Psoas muscle (tissue), 8 donors: ENCODE results near the gene GLI3. TPM values are rescaled to one million over a fixed set of nuclear protein-coding genes. Genes with fewer than 3 reads are reported as not detected.

Experiments used
- ATAC-seq, 4 donors: fragments of 200-7000 bp; cut with Tn5 transposase; one replicate each; pipeline ENCODE4 v1.9.1; 2020; ENCODE audit warnings: moderate library complexity in 3 of 4, mild to moderate bottlenecking in 2 of 4
- DNase-seq, 2 donors: peaks; one replicate each; pipeline ENCODE4 v3.0.0-alpha.2; 2020
- H3K27ac ChIP-seq: fragments of 200-600 bp; one replicate; pipeline ENCODE4 v1.8.0; 2022
- H3K27me3 ChIP-seq, 3 donors: fragments of 200-600 bp in 1 of 3; one replicate each; pipeline versions ENCODE4 v1.6.1 to v1.8.0; 2013 to 2022; ENCODE audit warnings: low read length in 2 of 3, mild to moderate bottlenecking in 2 of 3, moderate library complexity in 1 of 3; ENCODE audit not compliant: insufficient read depth in 3 of 3
- H3K36me3 ChIP-seq, 2 donors: fragments of 200-600 bp in 1 of 2; one replicate each; pipeline versions ENCODE4 v1.6.1 to v1.8.0; 2013 to 2022; ENCODE audit warnings: low read depth in 1 of 2, mild to moderate bottlenecking in 1 of 2, moderate library complexity in 1 of 2; ENCODE audit not compliant: insufficient read depth in 1 of 2
- H3K4me1 ChIP-seq: fragments of 200-600 bp; one replicate; pipeline ENCODE4 v1.8.0; 2022
- H3K4me3 ChIP-seq: fragments of 200-600 bp; one replicate; pipeline ENCODE4 v1.8.0; 2022; ENCODE audit warnings: mild to moderate bottlenecking
- H3K9me3 ChIP-seq: fragments of 200-600 bp; one replicate; pipeline ENCODE4 v1.8.0; 2022
- CTCF ChIP-seq: fragments of 200-600 bp; IDR thresholded peaks from one replicate; pipeline ENCODE4 v1.8.0; 2022; ENCODE audit warnings: antibody characterized with exemption
- WGBS, 3 donors: extraction: QIAGEN DNeasy Blood & Tissue Kit; methylation state at CpG; one replicate each; pipeline versions ENCODE4 v1.1.6 to v1.1.7; 2013; 5-methylcytosine and 5-hydroxymethylcytosine counted together
- intact Hi-C, 2 donors: fragments of 100-400 bp; cut with DNase I; formaldehyde crosslinking; loops; one replicate each; pipeline versions ENCODE4 v1.11.0 to v1.14.2; 2022
- polyA plus RNA-seq, 3 donors: library from polyadenylated mRNA; stranded (reverse); fragments of 200-250 nt; gene quantifications; one replicate each; pipeline ENCODE4 v1.2.3, GENCODE V29; 2013
- total RNA-seq, 4 donors: library from RNA; stranded (reverse); fragmentation: NEBNext Ultra II Directional in 2 of 4; extraction: Animal tissue kit (Norgen Biotek cat#: 25700) in 2 of 4; gene quantifications; one replicate each; pipeline versions ENCODE4 v1.2.1 to v1.2.4, GENCODE V29; 2021 to 2023
- donor health status: healthy with polysubstance abuse.
- donor health status: DM: no; HTN: no; CAD: no; lungs with moderate emphysema.
- donor health status: Bipolar disorder and iron deficiency.
- donor health status: healthy.
- donor health status: DM: yes; HTN: yes; CAD: no.
- donor health status: DM: no; HTN: no; CAD: no.
- donor health status: DM: no; HTN: no; CAD: no.
- donor health status: DM: yes; HTN: yes; CAD: no.

The GLI3 gene
- total and polyA plus RNA-seq, 7 donors, result 0.24 to 4.9 (median 3.2) TPM

- intact Hi-C loops, result no loop called here
- Histone ChIP-seq H3K27ac (no peak overlapping the region), H3K36me3 (no peaks in the 10 kb centered on the region), H3K4me1 (no peaks in the 10 kb centered on the region), H3K9me3 (no peaks in the 10 kb centered on the region), H3K4me3 (no peak overlapping the region), H3K27me3 (no peaks in the 10 kb centered on the region)
- DNase-seq, result no peak
- ATAC-seq, result no peak
- WGBS, 3 donors, result 85 to 94% (median 87%) methylated on average over 5 of the region's 5 CpGs
- no peak for TF ChIP-seq CTCF
Observed at GRCh38 chr7:42274053-42274452, 37.0 kb upstream of the GLI3 start.

- WGBS, 3 donors, result 71 to 73% (median 72%) methylated on average over 3 of the region's 3 CpGs
- no peak overlapping the region for H3K4me3 ChIP-seq
- no peak overlapping the region for H3K27ac ChIP-seq
- H3K27me3 ChIP-seq, result no peaks in the 10 kb centered on the region
- H3K36me3 ChIP-seq, result no peaks in the 10 kb centered on the region
- no peak for TF ChIP-seq CTCF
- no peaks in the 10 kb centered on the region for H3K4me1 ChIP-seq
- ATAC-seq, result no peak
- intact Hi-C loops, result no loop called here
- DNase-seq, result no peak
- no peaks in the 10 kb centered on the region for H3K9me3 ChIP-seq
Observed at GRCh38 chr7:42272793-42273665, 36.0 kb upstream of the GLI3 start.

DNA sequence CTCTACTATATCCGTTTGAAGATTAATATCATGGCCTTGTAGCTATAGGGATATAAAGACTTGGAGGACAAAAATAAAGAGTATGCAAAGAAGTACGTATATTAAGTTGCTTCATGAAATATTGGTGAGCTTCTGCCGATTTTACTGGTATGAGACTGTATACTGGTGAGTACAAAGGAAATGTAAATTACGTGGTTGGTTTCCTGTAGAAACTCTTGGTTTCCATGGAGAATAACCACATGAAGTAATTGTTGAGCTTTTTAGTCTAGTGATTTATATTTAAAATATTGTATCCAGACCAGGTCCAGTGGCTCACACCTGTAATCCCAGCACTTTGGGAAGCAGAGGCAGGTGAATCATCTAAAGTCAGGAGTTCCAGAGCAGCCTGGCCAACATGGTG lies 32.2 kb upstream of the GLI3 start:
- Histone ChIP-seq H3K27me3 (no peaks in the 10 kb centered on the region), H3K27ac (no peak overlapping the region), H3K36me3 (no peaks in the 10 kb centered on the region), H3K4me1 (peaks cover under 1% of the 10 kb centered on the region), H3K4me3 (no peak overlapping the region), H3K9me3 (no peaks in the 10 kb centered on the region)
- WGBS, 3 donors, result 72 to 82% (median 74%) methylated on average over 4 of the region's 4 CpGs
- ATAC-seq (no peak), DNase-seq (no peak)
- intact Hi-C loops, result no loop called here
- TF ChIP-seq CTCF, result no peak

DNA sequence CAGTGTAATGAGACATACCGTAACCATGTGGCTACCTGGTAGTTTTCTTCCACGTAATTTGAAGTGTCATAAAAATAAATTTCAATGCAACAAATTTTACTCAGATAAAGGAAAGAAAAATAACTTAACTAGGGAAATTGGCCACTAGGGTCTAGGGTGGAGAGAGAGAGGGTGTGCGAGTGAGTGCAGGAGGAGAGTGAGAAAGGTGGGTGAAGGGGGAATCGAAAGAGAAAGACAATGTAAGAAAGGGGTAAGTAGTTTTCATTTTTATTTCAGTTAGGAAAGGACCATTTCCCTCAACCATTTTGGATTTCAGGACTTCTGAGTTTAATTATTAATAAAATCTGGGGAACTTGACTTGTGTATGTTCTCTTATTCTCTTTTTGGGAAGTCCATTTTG lies 27.7 kb upstream of the GLI3 start:
- Histone ChIP-seq H3K27me3 (no peaks in the 10 kb centered on the region), H3K4me3 (no peak overlapping the region), H3K36me3 (no peaks in the 10 kb centered on the region), H3K4me1 (peaks cover 14% of the 10 kb centered on the region), H3K9me3 (no peaks in the 10 kb centered on the region), H3K27ac (no peak overlapping the region)
- DNase-seq (no peak), ATAC-seq (no peak)
- no peak for TF ChIP-seq CTCF
- WGBS, 3 donors, result 92 to 95% (median 94%) methylated on average over 4 of the region's 4 CpGs
- intact Hi-C loops, result no loop called here
